ENCODE results near the gene PRKAR2A.

Gene PRKAR2A

DNA sequence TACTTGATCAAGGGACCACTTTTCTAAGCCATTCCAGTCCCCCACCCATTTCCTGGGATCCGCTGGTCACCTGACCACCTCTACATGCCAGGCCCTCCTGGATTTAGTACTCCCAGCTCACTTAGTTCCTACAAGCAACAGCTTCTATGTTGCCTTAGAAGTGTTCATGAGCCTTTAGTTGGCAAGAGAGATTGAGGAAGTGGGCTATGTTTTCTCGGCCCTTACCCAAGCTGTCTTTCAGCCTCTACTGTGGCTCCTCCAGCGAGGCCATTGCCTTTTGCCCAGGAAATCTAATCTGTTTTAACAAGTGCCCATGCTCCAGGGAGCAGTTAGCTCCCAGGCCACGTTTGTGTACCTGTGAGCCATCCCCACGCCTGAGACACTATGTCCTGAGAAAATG, 4.5 kb upstream of the PRKAR2A start:
- H3K4me1 ChIP-seq (ENCODE audit: control insufficient read depth, insufficient read depth, low read length), result no peaks in the 10 kb centered on the region
- ChIA-PET CTCF (no interaction called here), POLR2A (no interaction called here)
- H3K9me3 ChIP-seq (ENCODE audit: control insufficient read depth, insufficient read depth, low read depth, low read length), result no peaks in the 10 kb centered on the region
- no peak for TF ChIP-seq ZNF114 (tag by site-specific recombination; IDR thresholded peaks at IDR 0.05)
- H3K4me3 ChIP-seq (ENCODE audit: low read depth, low read length), result no peak overlapping the region
- no peak overlapping the region for H3K27ac ChIP-seq (ENCODE audit: extremely low read depth, low read depth, low read length)
- H3K36me3 ChIP-seq (ENCODE audit: control insufficient read depth in 2 of 2, insufficient read depth in 1 of 2, low read length in 2 of 2), result peaks cover 0 to 1% of the 10 kb centered on the region in 2 experiments; a peak in 1 of 3 replicates

DNA sequence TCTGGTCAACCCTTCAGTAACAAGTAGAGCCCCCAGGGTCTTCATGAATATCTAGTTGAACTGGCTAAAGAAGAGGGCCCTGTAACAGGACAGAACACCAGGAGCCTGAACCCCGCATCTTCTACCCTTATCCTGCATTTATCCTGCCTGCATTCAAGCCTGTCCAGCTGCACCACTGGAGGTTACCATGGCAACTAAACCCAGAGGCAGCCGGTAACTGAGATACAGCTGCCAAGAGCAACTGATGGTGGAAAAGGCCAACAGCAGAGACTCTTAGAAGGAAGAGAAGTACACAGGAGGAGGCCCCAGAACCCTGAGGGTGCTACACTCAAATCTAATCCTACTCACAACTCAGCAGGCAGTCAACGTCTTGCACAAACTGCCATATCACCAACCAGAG, 3.7 kb upstream of the PRKAR2A start:
- TF ChIP-seq MYNN (tag by site-specific recombination; IDR thresholded peaks at IDR 0.05; ENCODE audit: borderline replicate concordance), result peak; percentile 62
- 0 out of 2 replicates have a peak, but pooled peaks have one; percentile 14 for TF ChIP-seq ZBTB17 (tag by site-specific recombination; IDR thresholded peaks at IDR 0.05)
- TF ChIP-seq, protein P1, sequence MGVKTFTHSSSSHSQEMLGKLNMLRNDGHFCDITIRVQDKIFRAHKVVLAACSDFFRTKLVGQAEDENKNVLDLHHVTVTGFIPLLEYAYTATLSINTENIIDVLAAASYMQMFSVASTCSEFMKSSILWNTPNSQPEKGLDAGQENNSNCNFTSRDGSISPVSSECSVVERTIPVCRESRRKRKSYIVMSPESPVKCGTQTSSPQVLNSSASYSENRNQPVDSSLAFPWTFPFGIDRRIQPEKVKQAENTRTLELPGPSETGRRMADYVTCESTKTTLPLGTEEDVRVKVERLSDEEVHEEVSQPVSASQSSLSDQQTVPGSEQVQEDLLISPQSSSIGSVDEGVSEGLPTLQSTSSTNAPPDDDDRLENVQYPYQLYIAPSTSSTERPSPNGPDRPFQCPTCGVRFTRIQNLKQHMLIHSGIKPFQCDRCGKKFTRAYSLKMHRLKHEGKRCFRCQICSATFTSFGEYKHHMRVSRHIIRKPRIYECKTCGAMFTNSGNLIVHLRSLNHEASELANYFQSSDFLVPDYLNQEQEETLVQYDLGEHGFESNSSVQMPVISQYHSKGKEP (tag by site-specific recombination; IDR thresholded peaks at IDR 0.05), result no peak
- ChIA-PET POLR2A (no interaction called here), CTCF (no interaction called here)
- H3K36me3 ChIP-seq (ENCODE audit: control insufficient read depth in 2 of 2, insufficient read depth in 1 of 2, low read length in 2 of 2), result no peaks in the 10 kb centered on the region
- no peak overlapping the region for H3K4me3 ChIP-seq (ENCODE audit: low read depth, low read length)
- H3K4me1 ChIP-seq (ENCODE audit: control insufficient read depth, insufficient read depth, low read length), result no peaks in the 10 kb centered on the region
- no peaks in the 10 kb centered on the region for H3K9me3 ChIP-seq (ENCODE audit: control insufficient read depth, insufficient read depth, low read depth, low read length)
- H3K27ac ChIP-seq (ENCODE audit: extremely low read depth, low read depth, low read length), result no peak overlapping the region

DNA sequence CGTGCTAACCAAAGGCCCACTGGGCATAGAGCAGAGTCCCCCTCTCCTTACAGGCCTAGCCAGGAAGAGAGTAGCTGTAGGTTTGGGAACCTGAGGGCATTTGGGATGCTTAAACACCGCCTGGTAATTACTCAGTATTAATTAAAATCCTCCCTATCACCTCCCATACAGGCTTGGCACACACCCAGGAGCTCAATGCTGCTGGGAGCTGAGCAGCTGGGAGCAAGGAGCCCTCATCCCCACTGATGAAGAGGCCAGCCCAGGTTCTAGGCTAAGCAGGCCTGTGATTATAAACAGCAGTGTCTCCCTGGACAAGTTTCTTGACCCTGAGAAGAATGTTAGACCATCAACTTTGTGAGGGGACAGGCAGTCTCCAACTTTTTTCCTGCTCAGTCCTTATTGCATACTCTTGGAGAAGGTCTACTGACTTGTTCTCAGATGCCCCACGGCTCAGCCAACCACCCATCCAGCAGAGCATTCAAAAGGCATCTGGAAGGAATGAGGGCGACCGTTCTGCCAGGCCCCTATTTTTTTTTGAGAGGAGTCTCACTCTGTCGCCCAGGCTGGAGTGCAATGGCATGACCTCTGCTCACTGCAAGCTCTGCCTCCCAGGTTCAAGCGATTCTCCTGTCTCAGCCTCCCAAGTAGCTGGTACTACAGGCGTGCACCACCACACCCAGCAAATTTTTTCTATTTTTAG, 1.3 kb upstream of the PRKAR2A start:
- ChIA-PET CTCF (no interaction called here), POLR2A (no interaction called here)
- H3K9me3 ChIP-seq (ENCODE audit: control insufficient read depth, insufficient read depth, low read depth, low read length), result no peaks in the 10 kb centered on the region
- H3K27ac ChIP-seq (ENCODE audit: extremely low read depth, low read depth, low read length), result no peak overlapping the region
- H3K4me3 ChIP-seq (ENCODE audit: low read depth, low read length), result no peak overlapping the region
- H3K36me3 ChIP-seq (ENCODE audit: control insufficient read depth in 2 of 2, insufficient read depth in 1 of 2, low read length in 2 of 2), result no peaks in the 10 kb centered on the region
- TF ChIP-seq ZNF792 (tag by site-specific recombination; IDR thresholded peaks at IDR 0.05) (no peak), WT1 (tag by site-specific recombination; IDR thresholded peaks at IDR 0.05) (peak; percentile 53)
- no peaks in the 10 kb centered on the region for H3K4me1 ChIP-seq (ENCODE audit: control insufficient read depth, insufficient read depth, low read length)

DNA sequence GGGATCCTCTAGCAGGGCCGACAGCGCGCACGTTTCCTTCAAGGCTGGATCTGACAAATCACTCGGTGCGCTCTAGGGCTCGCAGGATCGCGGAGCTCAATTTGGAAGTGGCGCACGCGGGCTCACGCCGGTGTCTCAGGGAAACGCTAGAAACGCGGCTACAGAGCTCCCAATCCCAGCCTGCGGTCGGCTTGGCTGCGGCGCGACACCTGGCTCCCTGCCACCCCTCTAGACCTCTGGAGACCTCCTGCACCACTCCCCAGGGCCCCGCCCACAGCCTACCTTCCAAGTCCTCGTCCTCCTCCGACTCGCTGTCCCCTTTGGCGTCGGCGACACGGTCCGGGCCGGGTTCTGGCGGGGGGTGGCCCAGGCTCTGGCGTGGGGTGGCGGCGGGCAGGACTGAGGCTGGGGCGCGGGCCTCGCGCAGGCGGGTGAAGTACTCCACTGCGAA, 596 bp downstream of the PRKAR2A start:
- Histone ChIP-seq H3K27ac (ENCODE audit: extremely low read depth, low read depth, low read length) (peak overlapping the region; percentile 89), H3K36me3 (ENCODE audit: control insufficient read depth in 2 of 2, insufficient read depth in 1 of 2, low read length in 2 of 2) (no peaks in the 10 kb centered on the region), H3K4me1 (ENCODE audit: control insufficient read depth, insufficient read depth, low read length) (no peaks in the 10 kb centered on the region), H3K9me3 (ENCODE audit: control insufficient read depth, insufficient read depth, low read depth, low read length) (no peaks in the 10 kb centered on the region), H3K4me3 (ENCODE audit: low read depth, low read length) (peak overlapping the region; percentile 71)
- ChIA-PET POLR2A (interaction anchor here (0.6 to 1.7 kb wide), 7 partner anchors 50 to 161 kb away, joined by 3 to 9 read pairs (median 4); partner anchors contain the start of genes ARIH2, SLC25A20 and WDR6), CTCF (interaction anchor here (1.0 to 1.1 kb wide), 2 partner anchors 153 to 411 kb away, joined by 3 to 4 read pairs; no protein-coding TSS in a partner anchor)
- TF ChIP-seq ZBTB17 (tag by site-specific recombination; IDR thresholded peaks at IDR 0.05), result peak; percentile 96
- TF ChIP-seq ZNF202 (tag by site-specific recombination; IDR thresholded peaks at IDR 0.05; ENCODE audit: borderline replicate concordance), result no peak
- TF ChIP-seq SP3 (tag by site-specific recombination; IDR thresholded peaks at IDR 0.05), result peak; percentile 48
- no peak for TF ChIP-seq ZNF214 (tag by site-specific recombination; IDR thresholded peaks at IDR 0.05; ENCODE audit: borderline replicate concordance)
- TF ChIP-seq, protein P2, sequence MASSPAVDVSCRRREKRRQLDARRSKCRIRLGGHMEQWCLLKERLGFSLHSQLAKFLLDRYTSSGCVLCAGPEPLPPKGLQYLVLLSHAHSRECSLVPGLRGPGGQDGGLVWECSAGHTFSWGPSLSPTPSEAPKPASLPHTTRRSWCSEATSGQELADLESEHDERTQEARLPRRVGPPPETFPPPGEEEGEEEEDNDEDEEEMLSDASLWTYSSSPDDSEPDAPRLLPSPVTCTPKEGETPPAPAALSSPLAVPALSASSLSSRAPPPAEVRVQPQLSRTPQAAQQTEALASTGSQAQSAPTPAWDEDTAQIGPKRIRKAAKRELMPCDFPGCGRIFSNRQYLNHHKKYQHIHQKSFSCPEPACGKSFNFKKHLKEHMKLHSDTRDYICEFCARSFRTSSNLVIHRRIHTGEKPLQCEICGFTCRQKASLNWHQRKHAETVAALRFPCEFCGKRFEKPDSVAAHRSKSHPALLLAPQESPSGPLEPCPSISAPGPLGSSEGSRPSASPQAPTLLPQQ (tag by site-specific recombination; IDR thresholded peaks at IDR 0.05), result peak; percentile 33; the same call in 1 of the 2 replicates
- peak; percentile 49 for TF ChIP-seq ZNF335 (tag by site-specific recombination; conservative IDR thresholded peaks at IDR 0.05)
- TF ChIP-seq ZNF560 (tag by site-specific recombination; IDR thresholded peaks at IDR 0.05; ENCODE audit: borderline replicate concordance), result no peak
- TF ChIP-seq, protein P3, sequence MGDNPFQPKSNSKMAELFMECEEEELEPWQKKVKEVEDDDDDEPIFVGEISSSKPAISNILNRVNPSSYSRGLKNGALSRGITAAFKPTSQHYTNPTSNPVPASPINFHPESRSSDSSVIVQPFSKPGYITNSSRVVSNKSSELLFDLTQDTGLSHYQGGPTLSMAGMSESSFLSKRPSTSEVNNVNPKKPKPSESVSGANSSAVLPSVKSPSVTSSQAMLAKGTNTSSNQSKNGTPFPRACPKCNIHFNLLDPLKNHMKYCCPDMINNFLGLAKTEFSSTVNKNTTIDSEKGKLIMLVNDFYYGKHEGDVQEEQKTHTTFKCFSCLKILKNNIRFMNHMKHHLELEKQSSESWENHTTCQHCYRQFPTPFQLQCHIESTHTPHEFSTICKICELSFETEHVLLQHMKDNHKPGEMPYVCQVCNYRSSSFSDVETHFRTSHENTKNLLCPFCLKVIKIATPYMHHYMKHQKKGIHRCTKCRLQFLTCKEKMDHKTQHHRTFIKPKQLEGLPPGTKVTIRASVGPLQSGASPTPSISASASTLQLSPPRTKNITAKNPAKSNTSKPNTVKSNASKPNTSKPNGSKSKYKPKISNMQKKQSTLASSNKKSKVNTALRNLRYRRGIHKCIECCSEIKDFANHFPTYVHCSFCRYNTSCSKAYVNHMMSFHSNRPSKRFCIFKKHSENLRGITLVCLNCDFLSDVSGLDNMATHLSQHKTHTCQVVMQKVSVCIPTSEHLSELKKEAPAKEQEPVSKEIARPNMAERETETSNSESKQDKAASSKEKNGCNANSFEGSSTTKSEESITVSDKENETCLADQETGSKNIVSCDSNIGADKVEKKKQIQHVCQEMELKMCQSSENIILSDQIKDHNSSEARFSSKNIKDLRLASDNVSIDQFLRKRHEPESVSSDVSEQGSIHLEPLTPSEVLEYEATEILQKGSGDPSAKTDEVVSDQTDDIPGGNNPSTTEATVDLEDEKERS (tag by site-specific recombination; IDR thresholded peaks at IDR 0.05), result no peak
- TF ChIP-seq EGR2 (tag by site-specific recombination; IDR thresholded peaks at IDR 0.05; ENCODE audit: low read depth), result peak; percentile 66; the same call in 1 of the 2 replicates
- TF ChIP-seq, protein P4, sequence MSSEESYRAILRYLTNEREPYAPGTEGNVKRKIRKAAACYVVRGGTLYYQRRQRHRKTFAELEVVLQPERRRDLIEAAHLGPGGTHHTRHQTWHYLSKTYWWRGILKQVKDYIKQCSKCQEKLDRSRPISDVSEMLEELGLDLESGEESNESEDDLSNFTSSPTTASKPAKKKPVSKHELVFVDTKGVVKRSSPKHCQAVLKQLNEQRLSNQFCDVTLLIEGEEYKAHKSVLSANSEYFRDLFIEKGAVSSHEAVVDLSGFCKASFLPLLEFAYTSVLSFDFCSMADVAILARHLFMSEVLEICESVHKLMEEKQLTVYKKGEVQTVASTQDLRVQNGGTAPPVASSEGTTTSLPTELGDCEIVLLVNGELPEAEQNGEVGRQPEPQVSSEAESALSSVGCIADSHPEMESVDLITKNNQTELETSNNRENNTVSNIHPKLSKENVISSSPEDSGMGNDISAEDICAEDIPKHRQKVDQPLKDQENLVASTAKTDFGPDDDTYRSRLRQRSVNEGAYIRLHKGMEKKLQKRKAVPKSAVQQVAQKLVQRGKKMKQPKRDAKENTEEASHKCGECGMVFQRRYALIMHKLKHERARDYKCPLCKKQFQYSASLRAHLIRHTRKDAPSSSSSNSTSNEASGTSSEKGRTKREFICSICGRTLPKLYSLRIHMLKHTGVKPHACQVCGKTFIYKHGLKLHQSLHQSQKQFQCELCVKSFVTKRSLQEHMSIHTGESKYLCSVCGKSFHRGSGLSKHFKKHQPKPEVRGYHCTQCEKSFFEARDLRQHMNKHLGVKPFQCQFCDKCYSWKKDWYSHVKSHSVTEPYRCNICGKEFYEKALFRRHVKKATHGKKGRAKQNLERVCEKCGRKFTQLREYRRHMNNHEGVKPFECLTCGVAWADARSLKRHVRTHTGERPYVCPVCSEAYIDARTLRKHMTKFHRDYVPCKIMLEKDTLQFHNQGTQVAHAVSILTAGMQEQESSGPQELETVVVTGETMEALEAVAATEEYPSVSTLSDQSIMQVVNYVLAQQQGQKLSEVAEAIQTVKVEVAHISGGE (tag by site-specific recombination; conservative IDR thresholded peaks at IDR 0.05; ENCODE audit: low read depth), result peak; percentile 23; the same call in 1 of the 2 replicates

Data from HEK293 (cell line).